ENCODE measurements around the gene PLCD3.

DNA sequence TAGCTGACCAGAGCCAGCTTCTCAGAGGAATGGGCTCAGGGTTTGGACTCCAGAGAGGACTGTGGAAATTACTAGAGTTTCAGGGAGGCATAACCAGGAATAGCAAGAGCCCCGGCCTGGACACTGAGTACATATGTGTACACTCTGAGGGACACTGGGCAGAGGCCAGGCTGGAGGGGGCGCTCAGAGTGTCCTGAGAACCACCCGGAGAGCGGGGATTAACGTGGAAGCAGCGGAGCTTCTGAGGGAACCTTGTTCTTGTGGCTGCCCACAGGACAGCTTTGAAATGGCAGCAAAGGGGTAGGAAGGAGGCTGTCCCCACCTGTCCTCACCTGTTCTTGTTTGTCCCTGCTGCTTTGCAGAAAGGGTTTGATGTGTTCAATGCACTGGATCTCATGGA is 27.8 kb downstream of the PLCD3 start:
- TF ChIP-seq CTCF (IDR thresholded peaks at IDR 0.05; ENCODE audit: low read length) (no peak), EZH2 (optimal IDR thresholded peaks at IDR 0.05; ENCODE audit: low read depth, low read length) (no peak)
